Thyroid gland (tissue), 4 donors: Measurements from ENCODE around the gene RAB40B. TPM values are rescaled to one million over a fixed set of nuclear protein-coding genes. Genes with fewer than 3 reads are reported as not detected.

Experiments used
- DNase-seq, 2 donors: peaks; one replicate each; pipeline ENCODE4 v3.0.0-alpha.2; 2019
- H3K27ac ChIP-seq, 3 donors: fragments of 200-600 bp; sonication (generic); 1 replicate in 2 of 3; 2 replicates in 1 of 3; pipeline ENCODE4 v1.5.1; 2016 to 2019; ENCODE audit warnings: mild to moderate bottlenecking in 1 of 3, moderate library complexity in 1 of 3
- H3K27me3 ChIP-seq: fragments of 200-600 bp; sonication (generic); one replicate; pipeline ENCODE4 v1.5.1; 2019
- H3K36me3 ChIP-seq, 2 donors: fragments of 200-600 bp; sonication (generic); one replicate each; pipeline ENCODE4 v1.5.1; 2016 to 2019
- H3K4me1 ChIP-seq, 2 donors: fragments of 200-600 bp; sonication (generic); one replicate each; pipeline ENCODE4 v1.5.1; 2017 to 2019
- H3K4me3 ChIP-seq, 3 donors: fragments of 200-600 bp; sonication (generic); replicated peaks in 1 of 3; 1 replicate in 2 of 3; 2 replicates in 1 of 3; pipeline ENCODE4 v1.5.1; 2016; ENCODE audit warnings: mild to moderate bottlenecking in 1 of 3
- H3K9me3 ChIP-seq: fragments of 200-600 bp; sonication (generic); one replicate; pipeline ENCODE4 v1.5.1; 2017
- POLR2A ChIP-seq, 2 donors: fragments of 450-650 bp; IDR thresholded peaks; one replicate each; pipeline ENCODE4 v1.6.1; 2017; ENCODE audit warnings: antibody characterized with exemption in 2 of 2, mild to moderate bottlenecking in 2 of 2, moderate library complexity in 1 of 2
- WGBS, 2 donors: methylation state at CpG; one replicate each; pipeline ENCODE4 v1.1.5; 2017; 5-methylcytosine and 5-hydroxymethylcytosine counted together
- intact Hi-C: fragments of 100-400 bp; cut with DNase I; formaldehyde crosslinking; loops from one replicate; pipeline ENCODE4 v1.15.1; 2023
- total RNA-seq, 4 donors: library from RNA; depleted of rRNA; stranded (reverse); fragments of >200 nt; gene quantifications; one replicate each; pipeline ENCODE4 v1.2.3, GENCODE V29; 2016
- TF ChIP-seq, protein P1 (sequence below), 6 experiments: fragments of 200-600 bp in 3 of 6; fragments of 450-650 bp in 3 of 6; sonication (generic) in 3 of 6; IDR thresholded peaks; one replicate each; pipeline ENCODE4 v1.5.1; 2016 to 2019; ENCODE audit warnings: antibody characterized with exemption in 6 of 6, mild to moderate bottlenecking in 2 of 6, inconsistent platforms in 1 of 6, moderate library complexity in 1 of 6

Gene RAB40B
- total RNA-seq, 4 donors from 2014 or later: 6.2 to 19.3 (median 11.3) TPM

DNA sequence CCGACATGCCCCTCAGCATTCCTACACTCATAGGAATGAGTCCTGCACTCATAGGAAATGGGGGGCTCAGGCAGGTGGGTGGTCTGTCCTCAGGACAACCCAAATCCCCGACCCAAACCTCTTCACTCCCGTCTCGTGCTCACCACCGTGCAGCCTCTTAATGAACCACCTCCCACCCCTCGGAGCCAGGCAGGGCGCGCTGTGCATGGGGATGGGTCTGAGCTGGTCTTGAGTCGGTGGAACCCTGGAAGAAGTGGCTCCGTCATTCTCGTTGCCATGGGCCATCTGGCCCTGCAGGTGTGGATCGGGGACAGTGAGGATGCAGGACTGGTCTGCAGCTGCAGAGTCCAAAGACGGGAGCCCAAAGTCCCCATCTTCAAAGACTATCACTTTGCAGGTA lies 6.4 kb upstream of the RAB40B start:
- no peaks in the 10 kb centered on the region for H3K36me3 ChIP-seq
- no peak overlapping the region for H3K27ac ChIP-seq
- H3K4me3 ChIP-seq: no peak overlapping the region
- TF ChIP-seq POLR2A (IDR thresholded peaks at IDR 0.05): no peak
- TF ChIP-seq, protein P1, sequence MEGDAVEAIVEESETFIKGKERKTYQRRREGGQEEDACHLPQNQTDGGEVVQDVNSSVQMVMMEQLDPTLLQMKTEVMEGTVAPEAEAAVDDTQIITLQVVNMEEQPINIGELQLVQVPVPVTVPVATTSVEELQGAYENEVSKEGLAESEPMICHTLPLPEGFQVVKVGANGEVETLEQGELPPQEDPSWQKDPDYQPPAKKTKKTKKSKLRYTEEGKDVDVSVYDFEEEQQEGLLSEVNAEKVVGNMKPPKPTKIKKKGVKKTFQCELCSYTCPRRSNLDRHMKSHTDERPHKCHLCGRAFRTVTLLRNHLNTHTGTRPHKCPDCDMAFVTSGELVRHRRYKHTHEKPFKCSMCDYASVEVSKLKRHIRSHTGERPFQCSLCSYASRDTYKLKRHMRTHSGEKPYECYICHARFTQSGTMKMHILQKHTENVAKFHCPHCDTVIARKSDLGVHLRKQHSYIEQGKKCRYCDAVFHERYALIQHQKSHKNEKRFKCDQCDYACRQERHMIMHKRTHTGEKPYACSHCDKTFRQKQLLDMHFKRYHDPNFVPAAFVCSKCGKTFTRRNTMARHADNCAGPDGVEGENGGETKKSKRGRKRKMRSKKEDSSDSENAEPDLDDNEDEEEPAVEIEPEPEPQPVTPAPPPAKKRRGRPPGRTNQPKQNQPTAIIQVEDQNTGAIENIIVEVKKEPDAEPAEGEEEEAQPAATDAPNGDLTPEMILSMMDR (IDR thresholded peaks at IDR 0.05): no peak
- no peaks in the 10 kb centered on the region for H3K27me3 ChIP-seq
- H3K9me3 ChIP-seq: no peaks in the 10 kb centered on the region
- DNase-seq: no peak
- no peaks in the 10 kb centered on the region for H3K4me1 ChIP-seq
- intact Hi-C loops: no loop called here
- WGBS, 2 donors: 77 to 85% methylated on average over 10 to 13 of the region's 13 CpGs

DNA sequence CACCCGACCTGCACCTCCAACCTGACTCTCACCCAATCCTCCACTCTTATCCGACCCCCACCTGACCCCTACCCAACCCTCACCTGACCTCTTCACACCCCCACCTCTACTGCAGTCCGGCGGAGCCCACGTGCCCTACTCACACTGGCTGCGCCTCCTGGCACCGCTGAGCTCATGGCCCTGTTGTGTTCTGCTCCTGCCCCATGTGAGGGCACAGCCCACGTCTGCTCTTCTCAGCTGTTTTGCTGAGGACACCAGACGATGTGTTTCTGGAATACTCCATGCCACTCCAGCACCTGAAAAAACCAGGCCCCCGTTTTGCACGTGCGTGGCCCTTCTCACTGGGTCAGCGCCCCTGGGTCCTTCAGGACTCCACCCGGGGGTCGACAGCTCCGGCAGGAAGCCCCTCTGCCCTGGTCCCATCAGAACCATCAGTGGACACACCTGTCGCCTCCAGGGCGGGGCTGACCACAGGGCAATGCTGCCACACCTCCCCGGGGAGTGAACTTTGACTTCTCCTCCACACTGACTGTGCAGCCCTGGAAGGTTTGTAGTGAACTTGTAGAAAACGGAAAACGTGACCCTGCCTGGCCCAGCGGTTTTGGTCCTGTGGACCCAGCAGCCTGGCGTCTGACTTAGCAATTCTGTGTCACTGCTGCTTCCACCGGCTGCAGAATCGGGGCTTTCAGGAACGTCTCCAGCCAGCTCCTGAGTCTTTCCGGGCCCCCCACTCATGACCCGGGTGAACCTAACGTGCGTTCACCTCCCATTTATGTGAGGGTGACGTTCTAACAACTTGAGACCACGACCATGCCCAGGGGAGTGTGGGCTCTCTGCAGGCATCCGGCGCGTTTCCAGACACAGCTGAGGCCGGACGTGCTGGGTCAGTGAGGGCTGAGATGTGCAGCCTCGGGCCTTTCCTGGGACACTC lies 5.7 kb upstream of the RAB40B start:
- intact Hi-C loops: no loop called here
- Histone ChIP-seq H3K27ac (no peak overlapping the region), H3K36me3 (no peaks in the 10 kb centered on the region), H3K4me1 (peaks cover 0 to 2% of the 10 kb centered on the region in 2 donors), H3K27me3 (no peaks in the 10 kb centered on the region), H3K4me3 (no peak overlapping the region), H3K9me3 (no peaks in the 10 kb centered on the region)
- TF ChIP-seq, protein P1 (IDR thresholded peaks at IDR 0.05): no peak
- DNase-seq: no peak
- 64 to 67% methylated on average over 29 to 38 of the region's 38 CpGs for WGBS, 2 donors

DNA sequence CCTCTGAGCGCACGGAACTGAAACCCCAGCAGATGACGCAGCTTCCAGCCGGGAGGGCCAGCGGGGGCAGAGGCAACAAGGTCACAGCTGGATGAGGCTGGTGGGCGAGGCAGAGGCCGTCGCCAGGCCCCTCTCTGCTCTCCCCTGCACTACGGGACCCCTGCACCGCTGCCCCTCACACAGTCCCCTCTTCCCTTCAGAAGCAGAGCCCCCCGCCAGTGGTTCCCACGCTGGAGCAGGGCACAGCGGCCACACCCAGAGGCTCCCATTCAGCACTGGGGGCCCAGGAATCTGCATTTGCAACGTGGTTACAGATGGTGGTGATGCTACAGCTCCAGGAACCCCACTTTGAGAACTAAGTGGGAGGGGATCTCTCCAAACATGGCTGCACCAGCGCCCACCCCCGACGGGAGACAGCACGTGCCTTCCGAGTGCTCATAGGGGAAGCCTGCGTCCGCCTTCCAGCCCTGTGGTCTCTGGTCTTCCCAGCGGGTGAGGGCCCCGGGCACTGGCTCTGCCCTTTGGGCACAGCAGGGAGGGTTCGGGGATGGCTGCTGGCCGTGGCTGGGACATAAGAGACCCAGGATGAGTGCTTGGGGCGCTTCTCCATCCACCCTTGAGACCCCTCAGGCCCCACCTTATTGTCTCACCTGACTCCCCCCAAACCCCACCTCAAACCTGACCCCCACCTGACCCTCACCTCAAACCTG lies 4.7 kb upstream of the RAB40B start:
- no peak overlapping the region for H3K4me3 ChIP-seq
- no peaks in the 10 kb centered on the region for H3K36me3 ChIP-seq
- intact Hi-C loops: no loop called here
- no peak for TF ChIP-seq POLR2A (IDR thresholded peaks at IDR 0.05)
- TF ChIP-seq, protein P1 (IDR thresholded peaks at IDR 0.05): no peak
- peaks cover 0 to 4% of the 10 kb centered on the region in 2 donors for H3K4me1 ChIP-seq
- no peak overlapping the region for H3K27ac ChIP-seq
- H3K27me3 ChIP-seq: no peaks in the 10 kb centered on the region
- WGBS, 2 donors: 83 to 87% methylated on average over 11 to 26 of the region's 26 CpGs
- DNase-seq: no peak
- H3K9me3 ChIP-seq: no peaks in the 10 kb centered on the region

DNA sequence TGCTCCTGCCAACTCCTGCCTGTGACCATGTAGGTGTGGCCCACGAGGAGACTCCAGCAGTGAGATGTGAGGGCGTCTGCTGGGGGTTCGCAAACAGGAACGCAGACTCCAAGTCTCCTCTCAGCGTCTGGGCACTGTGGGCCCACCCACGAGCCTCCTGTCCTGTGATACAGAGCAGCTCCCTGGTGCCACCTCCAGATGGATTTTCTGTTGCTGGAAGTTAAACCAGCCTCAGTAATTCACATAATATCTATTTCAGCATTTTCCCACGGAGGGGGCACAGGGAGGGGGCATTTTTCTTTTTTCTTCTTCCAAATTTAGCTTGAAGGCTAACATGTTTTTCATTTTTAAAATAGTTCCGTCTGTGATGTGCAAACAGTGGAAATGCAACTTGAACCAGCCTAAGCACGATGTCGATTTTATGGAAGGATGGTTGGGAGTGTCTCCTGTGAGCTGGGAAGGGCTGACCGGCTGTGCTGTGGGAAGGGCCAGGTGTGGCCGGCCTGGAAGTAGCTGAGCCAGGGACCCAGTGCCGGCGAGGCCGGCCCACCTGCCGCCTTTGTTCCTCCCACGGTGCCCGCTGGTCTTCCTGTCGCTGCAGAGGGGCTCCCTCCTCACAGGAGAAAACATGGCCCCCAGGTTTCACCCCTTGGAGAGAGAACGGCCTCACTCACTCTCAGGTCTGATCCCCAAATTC lies 3.9 kb upstream of the RAB40B start:
- DNase-seq: no peak
- Histone ChIP-seq H3K9me3 (no peaks in the 10 kb centered on the region), H3K4me3 (no peak overlapping the region), H3K27ac (no peak overlapping the region), H3K36me3 (no peaks in the 10 kb centered on the region), H3K4me1 (peaks cover 4 to 10% of the 10 kb centered on the region in 2 donors), H3K27me3 (no peaks in the 10 kb centered on the region)
- TF ChIP-seq POLR2A (IDR thresholded peaks at IDR 0.05): no peak
- TF ChIP-seq, protein P1 (IDR thresholded peaks at IDR 0.05): no peak
- intact Hi-C loops: no loop called here
- 64 to 77% methylated on average over 15 to 18 of the region's 20 CpGs for WGBS, 2 donors
